Hepatocyte (in vitro differentiated cells): ENCODE results near the gene PPP1R7. TPM values are rescaled to one million over a fixed set of nuclear protein-coding genes. Genes with fewer than 3 reads are reported as not detected.

Source experiments
- DNase-seq: peaks from one replicate; pipeline ENCODE4 v3.0.0-alpha.2; 2016; ENCODE audit warnings: low spot score
- H2AFZ ChIP-seq: fragments of 200-600 bp; sonication (generic); 2 replicates; pipeline ENCODE4 v1.6.0; 2016; ENCODE audit warnings: antibody characterized with exemption, mild to moderate bottlenecking
- H3K27ac ChIP-seq: fragments of 200-600 bp; sonication (generic); 2 replicates; pipeline ENCODE4 v1.5.1; 2016; ENCODE audit warnings: mild to moderate bottlenecking
- H3K27me3 ChIP-seq: fragments of 200-600 bp; sonication (generic); 2 replicates; pipeline ENCODE4 v1.6.1; 2016
- H3K36me3 ChIP-seq: fragments of 200-600 bp; sonication (generic); replicated peaks from 2 replicates; pipeline ENCODE4 v1.5.1; 2016; ENCODE audit warnings: low read depth; ENCODE audit not compliant: insufficient read depth
- H3K4me1 ChIP-seq: fragments of 200-600 bp; sonication (generic); 2 replicates; pipeline ENCODE4 v1.5.1; 2016; ENCODE audit warnings: mild to moderate bottlenecking, moderate library complexity; ENCODE audit not compliant: insufficient read depth
- H3K4me2 ChIP-seq: fragments of 200-600 bp; sonication (generic); 2 replicates; pipeline ENCODE4 v1.6.0; 2016
- H3K4me3 ChIP-seq: fragments of 200-600 bp; sonication (generic); 2 replicates; pipeline ENCODE4 v1.5.1; 2016; ENCODE audit warnings: mild to moderate bottlenecking
- H3K79me2 ChIP-seq: fragments of 200-600 bp; sonication (generic); 2 replicates; pipeline ENCODE4 v1.6.0; 2017; ENCODE audit warnings: mild to moderate bottlenecking
- H3K9me2 ChIP-seq: fragments of 200-600 bp; sonication (generic); replicated peaks from 2 replicates; pipeline ENCODE4 v1.6.0; 2017; ENCODE audit warnings: mild to moderate bottlenecking; ENCODE audit not compliant: insufficient read depth
- H3K9me3 ChIP-seq: fragments of 200-600 bp; sonication (generic); 2 replicates; pipeline ENCODE4 v1.5.1; 2016; ENCODE audit warnings: low read depth, mild to moderate bottlenecking
- H4K20me1 ChIP-seq: fragments of 200-600 bp; sonication (generic); 2 replicates; pipeline ENCODE4 v1.6.0; 2016; ENCODE audit warnings: mild to moderate bottlenecking; ENCODE audit not compliant: insufficient read depth, poor library complexity, severe bottlenecking
- EZH2 ChIP-seq: fragments of 200-600 bp; sonication (generic); IDR thresholded peaks from 2 replicates; pipeline ENCODE4 v1.6.1; 2016; ENCODE audit warnings: antibody characterized with exemption, mild to moderate bottlenecking, borderline replicate concordance
- EZH2phosphoT487 ChIP-seq: fragments of 200-600 bp; sonication (generic); IDR thresholded peaks from one replicate; pipeline ENCODE4 v1.6.1; 2018; ENCODE audit warnings: antibody characterized with exemption, mild to moderate bottlenecking, low read depth, moderate library complexity; ENCODE audit not compliant: unreplicated experiment, severe bottlenecking
- WGBS: methylation state at CpG from one replicate; pipeline ENCODE4 v1.1.6; 2016; ENCODE audit warnings: low lambda C conversion rate; ENCODE audit errors: missing lambda C conversion rate; 5-methylcytosine and 5-hydroxymethylcytosine counted together
- polyA plus RNA-seq: library from polyadenylated mRNA; unstranded; fragments of >200 nt; fragmentation: Nextera tagmentation; extraction: Ambion mirVana; gene quantifications from 2 replicates; pipeline ENCODE4 v1.2.1, GENCODE V29; 2016
- total RNA-seq: library from RNA; depleted of rRNA; stranded (reverse); fragments of >200 nt; gene quantifications from 2 replicates; pipeline ENCODE4 v1.2.3, GENCODE V29; 2014
- TF ChIP-seq, protein P1 (sequence below): fragments of 200-600 bp; sonication (generic); IDR thresholded peaks from 2 replicates; pipeline ENCODE4 v1.5.1; 2016; ENCODE audit warnings: antibody characterized with exemption, mild to moderate bottlenecking; ENCODE audit not compliant: poor library complexity

The PPP1R7 gene
- total and polyA plus RNA-seq, 2 experiments from 2014 or later, result 46.7 to 84.9 TPM

DNA sequence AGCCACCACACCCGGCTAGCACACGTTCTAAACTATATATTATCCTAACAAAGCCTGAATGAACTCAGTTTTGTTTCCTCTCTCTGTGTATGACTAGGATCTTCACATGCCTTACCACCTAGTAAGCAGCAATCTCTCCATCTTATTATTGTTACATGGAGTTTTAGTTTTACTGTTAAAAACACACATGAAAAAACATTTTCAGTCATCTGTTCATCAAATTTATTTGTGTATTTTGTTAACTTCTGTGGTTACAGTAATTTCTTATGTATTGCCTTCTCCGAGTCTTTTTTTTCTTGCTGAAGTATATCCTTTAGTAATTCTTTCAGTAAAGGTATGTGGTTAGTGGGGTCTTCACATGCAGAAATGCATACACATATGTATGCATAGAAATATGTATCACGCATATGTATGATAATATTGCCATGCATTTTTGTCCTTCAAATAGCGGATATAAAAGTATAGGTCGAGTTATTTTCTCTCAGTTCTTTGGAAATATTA is 69.6 kb downstream of the PPP1R7 start:
- Histone ChIP-seq H3K4me3 (no peak overlapping the region), H3K36me3 (no peaks in the 10 kb centered on the region), H3K9me2 (no peaks in the 10 kb centered on the region), H3K9me3 (no peaks in the 10 kb centered on the region), H2AFZ (no peak overlapping the region), H3K27me3 (peaks cover 6% of the 10 kb centered on the region), H3K27ac (no peak overlapping the region), H4K20me1 (no peaks in the 10 kb centered on the region), H3K4me1 (peaks cover 13% of the 10 kb centered on the region), H3K4me2 (no peak overlapping the region), H3K79me2 (no peaks in the 10 kb centered on the region)
- TF ChIP-seq EZH2, result no peak
- TF ChIP-seq, protein P1, sequence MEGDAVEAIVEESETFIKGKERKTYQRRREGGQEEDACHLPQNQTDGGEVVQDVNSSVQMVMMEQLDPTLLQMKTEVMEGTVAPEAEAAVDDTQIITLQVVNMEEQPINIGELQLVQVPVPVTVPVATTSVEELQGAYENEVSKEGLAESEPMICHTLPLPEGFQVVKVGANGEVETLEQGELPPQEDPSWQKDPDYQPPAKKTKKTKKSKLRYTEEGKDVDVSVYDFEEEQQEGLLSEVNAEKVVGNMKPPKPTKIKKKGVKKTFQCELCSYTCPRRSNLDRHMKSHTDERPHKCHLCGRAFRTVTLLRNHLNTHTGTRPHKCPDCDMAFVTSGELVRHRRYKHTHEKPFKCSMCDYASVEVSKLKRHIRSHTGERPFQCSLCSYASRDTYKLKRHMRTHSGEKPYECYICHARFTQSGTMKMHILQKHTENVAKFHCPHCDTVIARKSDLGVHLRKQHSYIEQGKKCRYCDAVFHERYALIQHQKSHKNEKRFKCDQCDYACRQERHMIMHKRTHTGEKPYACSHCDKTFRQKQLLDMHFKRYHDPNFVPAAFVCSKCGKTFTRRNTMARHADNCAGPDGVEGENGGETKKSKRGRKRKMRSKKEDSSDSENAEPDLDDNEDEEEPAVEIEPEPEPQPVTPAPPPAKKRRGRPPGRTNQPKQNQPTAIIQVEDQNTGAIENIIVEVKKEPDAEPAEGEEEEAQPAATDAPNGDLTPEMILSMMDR, result no peak
- no peak for TF ChIP-seq EZH2phosphoT487
- no peak for DNase-seq
- 89% methylated on average over 6 of the region's 6 CpGs for WGBS

DNA sequence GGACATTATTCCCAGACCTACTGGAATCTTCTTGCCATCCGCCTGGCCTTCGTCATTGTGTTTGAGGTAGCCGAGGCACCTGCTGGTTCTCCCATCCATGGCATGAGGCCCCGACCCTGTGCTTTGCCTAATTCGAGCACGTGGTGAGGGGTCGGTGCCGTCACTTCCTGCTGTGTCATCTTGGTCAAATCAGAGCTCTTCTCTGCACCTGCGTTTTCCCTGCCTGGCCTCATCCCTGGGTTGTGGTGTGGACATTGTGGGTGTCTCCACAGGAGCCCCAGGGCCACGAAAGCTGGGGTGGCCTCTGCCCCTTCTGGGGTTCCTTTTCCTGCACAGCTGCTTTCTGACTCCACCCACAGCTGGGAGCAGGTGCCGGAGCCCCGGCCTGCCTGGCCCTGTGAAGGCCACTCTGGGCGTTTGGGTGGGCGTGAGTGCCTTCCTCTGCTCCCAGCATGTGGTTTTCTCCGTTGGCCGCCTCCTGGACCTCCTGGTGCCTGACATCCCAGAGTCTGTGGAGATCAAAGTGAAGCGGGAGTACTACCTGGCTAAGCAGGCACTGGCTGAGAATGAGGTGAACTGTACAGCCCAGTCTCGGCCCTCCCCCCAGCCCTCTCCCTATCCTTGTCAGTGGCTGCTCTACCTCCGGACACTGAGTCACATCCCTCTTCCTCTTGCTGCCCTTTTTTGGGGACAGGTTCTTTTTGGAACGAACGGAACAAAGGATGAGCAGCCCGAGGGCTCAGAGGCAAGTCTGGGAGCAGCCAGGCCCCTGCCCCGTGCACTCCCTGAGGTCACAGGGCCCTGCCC is 73.1 kb downstream of the PPP1R7 start:
- WGBS, result 84% methylated on average over 23 of the region's 23 CpGs
- no peak overlapping the region for H2AFZ ChIP-seq
- H3K79me2 ChIP-seq, result no peaks in the 10 kb centered on the region
- H3K9me3 ChIP-seq, result no peaks in the 10 kb centered on the region
- H3K27ac ChIP-seq, result no peak overlapping the region
- H3K4me3 ChIP-seq, result no peak overlapping the region
- peaks cover 14% of the 10 kb centered on the region for H3K4me1 ChIP-seq
- H4K20me1 ChIP-seq, result no peaks in the 10 kb centered on the region
- H3K9me2 ChIP-seq, result no peaks in the 10 kb centered on the region
- H3K36me3 ChIP-seq, result no peaks in the 10 kb centered on the region
- no peaks in the 10 kb centered on the region for H3K27me3 ChIP-seq
- no peak for DNase-seq
- H3K4me2 ChIP-seq, result no peak overlapping the region
- no peak for TF ChIP-seq EZH2
- TF ChIP-seq, protein P1, result no peak
- TF ChIP-seq EZH2phosphoT487, result no peak

DNA sequence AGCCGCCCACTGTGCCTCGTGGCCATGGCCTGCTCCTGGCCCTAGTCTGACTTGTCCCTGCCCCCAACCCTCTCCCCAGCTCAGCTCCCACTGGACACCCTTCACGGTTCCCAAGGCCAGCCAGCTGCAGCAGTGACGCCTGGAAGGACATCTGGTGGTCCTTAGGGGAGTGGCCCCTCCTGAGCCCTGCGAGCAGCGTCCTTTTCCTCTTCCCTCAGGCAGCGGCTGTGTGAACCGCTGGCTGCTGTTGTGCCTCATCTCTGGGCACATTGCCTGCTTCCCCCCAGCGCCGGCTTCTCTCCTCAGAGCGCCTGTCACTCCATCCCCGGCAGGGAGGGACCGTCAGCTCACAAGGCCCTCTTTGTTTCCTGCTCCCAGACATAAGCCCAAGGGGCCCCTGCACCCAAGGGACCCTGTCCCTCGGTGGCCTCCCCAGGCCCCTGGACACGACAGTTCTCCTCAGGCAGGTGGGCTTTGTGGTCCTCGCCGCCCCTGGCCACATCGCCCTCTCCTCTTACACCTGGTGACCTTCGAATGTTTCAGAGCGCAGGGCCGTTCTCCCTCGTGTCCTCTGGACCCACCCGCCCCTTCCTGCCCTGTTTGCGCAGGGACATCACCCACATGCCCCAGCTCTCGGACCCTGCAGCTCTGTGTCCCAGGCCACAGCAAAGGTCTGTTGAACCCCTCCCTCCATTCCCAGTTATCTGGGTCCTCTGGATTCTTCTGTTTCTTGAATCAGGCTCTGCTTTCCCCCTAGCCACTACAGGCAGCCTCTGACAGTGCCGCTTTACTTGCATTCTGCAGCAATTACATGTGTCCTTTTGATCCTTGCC is 74.0 kb downstream of the PPP1R7 start:
- no peak for DNase-seq
- Histone ChIP-seq H3K4me1 (peaks cover 10% of the 10 kb centered on the region), H3K27ac (no peak overlapping the region), H4K20me1 (no peaks in the 10 kb centered on the region), H3K27me3 (no peaks in the 10 kb centered on the region), H3K79me2 (no peaks in the 10 kb centered on the region), H3K4me2 (no peak overlapping the region), H2AFZ (no peak overlapping the region), H3K9me2 (no peaks in the 10 kb centered on the region), H3K9me3 (no peaks in the 10 kb centered on the region), H3K36me3 (no peaks in the 10 kb centered on the region), H3K4me3 (no peak overlapping the region)
- 76% methylated on average over 25 of the region's 26 CpGs for WGBS
- TF ChIP-seq EZH2phosphoT487, result no peak
- TF ChIP-seq, protein P1, result no peak
- TF ChIP-seq EZH2, result no peak
